Endodermal cell (in vitro differentiated cells): ENCODE data around the gene EIF5A. TPM values are rescaled to one million over a fixed set of nuclear protein-coding genes. Genes with fewer than 3 reads are reported as not detected.

Source experiments
- DNase-seq: peaks from one replicate; pipeline ENCODE4 v3.0.0-alpha.2; 2017
- H3K27ac ChIP-seq: 2 replicates; pipeline ENCODE4 v1.5.1; 2013; ENCODE audit warnings: mild to moderate bottlenecking, low read depth, low read length, moderate library complexity
- H3K27me3 ChIP-seq: 2 replicates; pipeline ENCODE4 v1.6.1; 2013; ENCODE audit warnings: mild to moderate bottlenecking, low read length, moderate library complexity; ENCODE audit not compliant: insufficient read depth, control insufficient read depth, poor library complexity, severe bottlenecking
- H3K36me3 ChIP-seq: 2 replicates; pipeline ENCODE4 v1.7.0; 2013; ENCODE audit warnings: mild to moderate bottlenecking, low read length, moderate library complexity; ENCODE audit not compliant: control insufficient read depth, insufficient read depth
- H3K4me1 ChIP-seq: one replicate; pipeline ENCODE4 v1.7.0; 2013; ENCODE audit warnings: low read length; ENCODE audit not compliant: control insufficient read depth, insufficient read depth
- H3K4me3 ChIP-seq: 2 replicates; pipeline ENCODE4 v1.5.1; 2013; ENCODE audit warnings: mild to moderate bottlenecking, low read length, moderate library complexity
- H3K9ac ChIP-seq: 2 replicates; pipeline ENCODE4 v1.6.1; 2013; ENCODE audit warnings: mild to moderate bottlenecking, low read length, moderate library complexity; ENCODE audit not compliant: poor library complexity, severe bottlenecking; ENCODE audit errors: extremely low read depth
- H3K9me3 ChIP-seq: 2 replicates; pipeline ENCODE4 v1.6.1; 2013; ENCODE audit warnings: mild to moderate bottlenecking, low read length, moderate library complexity; ENCODE audit not compliant: control insufficient read depth
- H3K27ac Mint-ChIP-seq: 2 replicates; pipeline ENCODE4 v1.8.0; 2020; ENCODE audit warnings: mixed read lengths
- H3K27me3 Mint-ChIP-seq: 2 replicates; pipeline ENCODE4 v1.8.0; 2021; ENCODE audit warnings: mild to moderate bottlenecking, mixed read lengths; ENCODE audit not compliant: insufficient read depth
- H3K36me3 Mint-ChIP-seq: 2 replicates; pipeline ENCODE4 v1.8.0; 2020; ENCODE audit warnings: low read depth, mixed read lengths
- H3K4me1 Mint-ChIP-seq: 2 replicates; pipeline ENCODE4 v1.8.0; 2020; ENCODE audit warnings: mixed read lengths
- H3K4me3 Mint-ChIP-seq: 2 replicates; pipeline ENCODE4 v1.8.0; 2020; ENCODE audit warnings: mild to moderate bottlenecking, moderate library complexity, mixed read lengths
- H3K9me3 Mint-ChIP-seq: 2 replicates; pipeline ENCODE4 v1.8.0; 2020; ENCODE audit warnings: mild to moderate bottlenecking, mixed read lengths
- CTCF ChIP-seq: fragments of 200-600 bp; sonication (generic); conservative IDR thresholded peaks from 2 replicates; pipeline ENCODE4 v1.5.0; 2021; ENCODE audit warnings: antibody characterized with exemption, mild to moderate bottlenecking
- WGBS, 2 experiments: methylation state at CpG; one replicate each; pipeline versions ENCODE4 v1.1.5 to v1.1.7; 2013; ENCODE audit warnings: missing lambda C conversion rate in 2 of 2, mixed read lengths in 1 of 2; ENCODE audit not compliant: insufficient coverage in 1 of 2, insufficient read length in 1 of 2; 5-methylcytosine and 5-hydroxymethylcytosine counted together
- total RNA-seq, 2 donors: library from RNA; stranded (reverse); fragmentation: NEBNext Ultra II Directional in 1 of 2; extraction: Animal tissue kit (Norgen Biotek cat#: 25700) in 1 of 2; gene quantifications; 2 replicates in 1 of 2; 3 replicates in 1 of 2; pipeline ENCODE4 v1.2.1, GENCODE V29; 2021

Gene EIF5A
- total RNA-seq, 2 donors from 2014 or later = 488 to 556 TPM

DNA sequence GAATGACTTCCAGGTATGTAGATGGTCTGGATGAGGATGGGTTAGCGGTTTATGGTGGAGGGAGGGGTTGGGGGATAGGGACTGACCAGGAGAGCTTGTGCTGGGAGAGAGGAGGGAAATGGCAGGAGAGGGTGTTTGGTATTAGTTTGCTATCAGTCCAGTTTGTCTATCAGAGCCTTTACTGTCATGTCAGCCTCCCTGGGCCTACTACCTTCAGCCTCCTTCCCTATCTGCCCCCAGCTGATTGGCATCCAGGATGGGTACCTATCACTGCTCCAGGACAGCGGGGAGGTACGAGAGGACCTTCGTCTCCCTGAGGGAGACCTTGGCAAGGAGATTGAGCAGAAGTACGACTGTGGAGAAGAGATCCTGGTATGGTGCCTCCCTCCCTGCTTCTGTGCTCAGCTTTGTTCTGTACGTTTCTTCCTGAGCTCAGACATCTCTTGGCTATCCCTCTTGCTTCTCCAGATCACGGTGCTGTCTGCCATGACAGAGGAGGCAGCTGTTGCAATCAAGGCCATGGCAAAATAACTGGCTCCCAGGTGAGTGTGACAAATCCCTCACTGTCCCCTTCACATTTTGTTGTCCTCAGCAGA, 3.8 kb downstream of the EIF5A start:
- Histone ChIP-seq H3K36me3 (peaks cover 49% of the 10 kb centered on the region), H3K4me3 (peak overlapping the region; percentile 99), H3K9me3 (no peaks in the 10 kb centered on the region), H3K9ac (no peak overlapping the region), H3K27me3 (no peaks in the 10 kb centered on the region), H3K4me1 (peaks cover 5% of the 10 kb centered on the region), H3K27ac (no peak overlapping the region)
- Mint-ChIP-seq H3K27ac (peak overlapping the region; percentile 26), H3K36me3 (peaks cover 51% of the 10 kb centered on the region), H3K4me1 (peaks cover 30% of the 10 kb centered on the region), H3K9me3 (no peaks in the 10 kb centered on the region), H3K4me3 (no peak overlapping the region), H3K27me3 (no peaks in the 10 kb centered on the region)
- 92 to 96% methylated on average over 5 to 7 of the region's 7 CpGs for WGBS, 2 experiments
- DNase-seq = no peak
- no peak for TF ChIP-seq CTCF

- H3K4me3 Mint-ChIP-seq = no peak overlapping the region
- no peak for DNase-seq
- peak overlapping the region; percentile 67 for H3K27ac Mint-ChIP-seq
- Histone ChIP-seq H3K4me3 (no peak overlapping the region), H3K9ac (no peak overlapping the region), H3K9me3 (no peaks in the 10 kb centered on the region), H3K4me1 (peaks cover 5% of the 10 kb centered on the region), H3K27ac (no peak overlapping the region), H3K27me3 (no peaks in the 10 kb centered on the region), H3K36me3 (peaks cover 56% of the 10 kb centered on the region)
- H3K27me3 Mint-ChIP-seq = no peaks in the 10 kb centered on the region
- WGBS, 2 experiments = 80 to 98% methylated on average over 2 to 7 of the region's 7 CpGs
- peaks cover 56% of the 10 kb centered on the region for H3K36me3 Mint-ChIP-seq
- peaks cover 28% of the 10 kb centered on the region for H3K4me1 Mint-ChIP-seq
- TF ChIP-seq CTCF = no peak
- H3K9me3 Mint-ChIP-seq = no peaks in the 10 kb centered on the region
Measured at GRCh38 chr17:7312432-7313087, 5.1 kb downstream of the EIF5A start.

DNA sequence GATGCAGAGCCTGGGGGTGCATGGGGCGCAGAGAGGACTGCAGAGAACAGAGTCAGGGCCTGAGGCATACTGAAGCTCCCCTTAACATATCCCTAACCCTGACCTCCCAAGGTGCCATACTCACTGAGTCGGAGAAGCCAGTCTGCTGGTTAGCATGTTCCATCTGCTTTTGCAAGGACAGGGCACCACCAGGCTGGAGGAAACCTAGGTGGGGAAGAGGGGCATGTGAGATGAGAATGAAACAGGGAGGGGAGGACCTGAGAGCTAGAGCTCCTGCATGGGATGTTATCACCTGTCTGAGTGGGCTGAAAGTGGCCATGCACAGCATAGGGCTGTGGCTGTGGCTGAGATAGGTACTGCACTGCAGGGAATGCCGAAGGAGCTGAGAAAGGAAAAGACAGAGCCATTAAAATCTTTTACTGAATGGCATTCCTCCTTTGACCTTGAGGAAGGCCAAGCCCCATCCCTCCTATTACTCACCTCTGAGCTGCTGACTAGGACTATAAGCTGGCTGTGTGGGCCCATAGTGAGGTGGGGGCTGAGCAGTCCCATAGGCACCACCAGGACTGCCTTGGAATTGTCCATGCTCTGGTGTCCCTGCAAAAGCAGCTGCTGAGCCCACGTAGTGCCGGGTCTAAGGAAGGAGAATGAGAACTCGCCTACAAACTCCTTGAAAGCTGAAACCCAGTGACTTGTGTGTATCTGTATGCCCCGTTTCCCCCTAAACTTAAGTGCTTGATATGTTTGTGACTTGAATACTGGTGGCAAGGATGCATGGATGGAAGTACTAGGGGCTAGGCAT, 5.9 kb downstream of the EIF5A start:
- H3K9ac ChIP-seq = no peak overlapping the region
- H3K4me1 ChIP-seq = peaks cover 5% of the 10 kb centered on the region
- DNase-seq = peak; percentile 84
- TF ChIP-seq CTCF = peak; percentile 57
- Mint-ChIP-seq H3K27ac (peak overlapping the region; percentile 67), H3K27me3 (no peaks in the 10 kb centered on the region), H3K4me1 (peaks cover 28% of the 10 kb centered on the region), H3K9me3 (no peaks in the 10 kb centered on the region), H3K4me3 (peak overlapping the region; percentile 72), H3K36me3 (peaks cover 62% of the 10 kb centered on the region)
- no peak overlapping the region for H3K4me3 ChIP-seq
- no peaks in the 10 kb centered on the region for H3K27me3 ChIP-seq
- no peaks in the 10 kb centered on the region for H3K9me3 ChIP-seq
- peaks cover 60% of the 10 kb centered on the region for H3K36me3 ChIP-seq
- WGBS, 2 experiments = 88 to 96% methylated on average over 6 to 7 of the region's 7 CpGs
- no peak overlapping the region for H3K27ac ChIP-seq
